Parathyroid adenoma (tissue), 2 donors: ENCODE measurements around the gene HLCS.

Experiments used
- H2AFZ ChIP-seq: fragments of 300-600 bp; sonication (generic); one replicate; pipeline ENCODE4 v1.7.0; 2017; ENCODE audit warnings: antibody characterized with exemption, mild to moderate bottlenecking
- H3K27ac ChIP-seq: fragments of 300-600 bp; sonication (generic); one replicate; pipeline ENCODE4 v1.7.0; 2017
- H3K27me3 ChIP-seq: fragments of 300-600 bp; sonication (generic); one replicate; pipeline ENCODE4 v1.7.0; 2017; ENCODE audit warnings: low read length; ENCODE audit not compliant: control insufficient read depth, insufficient read depth
- H3K36me3 ChIP-seq: fragments of 300-600 bp; sonication (generic); one replicate; pipeline ENCODE4 v1.7.0; 2017; ENCODE audit warnings: low read length; ENCODE audit not compliant: control insufficient read depth, insufficient read depth
- H3K4me1 ChIP-seq: fragments of 300-600 bp; sonication (generic); one replicate; pipeline ENCODE4 v1.7.0; 2017; ENCODE audit warnings: control low read depth
- H3K4me2 ChIP-seq: fragments of 300-600 bp; sonication (generic); one replicate; pipeline ENCODE4 v1.7.0; 2017; ENCODE audit warnings: low read length
- H3K4me3 ChIP-seq: fragments of 300-600 bp; sonication (generic); one replicate; pipeline ENCODE4 v1.7.0; 2017; ENCODE audit warnings: low read depth, low read length
- H3K79me2 ChIP-seq: fragments of 300-600 bp; sonication (generic); one replicate; pipeline ENCODE4 v1.7.0; 2017; ENCODE audit warnings: control low read depth
- H3K9ac ChIP-seq: fragments of 300-600 bp; sonication (generic); one replicate; pipeline ENCODE4 v1.7.0; 2017; ENCODE audit warnings: mild to moderate bottlenecking
- H3K9me3 ChIP-seq: fragments of 300-600 bp; sonication (generic); one replicate; pipeline ENCODE4 v1.7.0; 2017; ENCODE audit warnings: low read length; ENCODE audit not compliant: control insufficient read depth
- CTCF ChIP-seq: fragments of 300-600 bp; sonication (generic); IDR thresholded peaks from one replicate; pipeline ENCODE4 v1.7.0; 2017; ENCODE audit warnings: antibody characterized with exemption, mild to moderate bottlenecking
- donor health status: primary hyperparathyroidism.

HLCS gene

GRCh38 chr21:36929622-36930021 is 36.8 kb downstream of the HLCS start:
- no peak for TF ChIP-seq CTCF
- no peaks in the 10 kb centered on the region for H3K4me1 ChIP-seq
- no peaks in the 10 kb centered on the region for H3K36me3 ChIP-seq
- H3K4me3 ChIP-seq = no peak overlapping the region
- H3K79me2 ChIP-seq = no peaks in the 10 kb centered on the region
- no peaks in the 10 kb centered on the region for H3K27me3 ChIP-seq
- no peak overlapping the region for H3K9ac ChIP-seq
- no peak overlapping the region for H3K4me2 ChIP-seq
- H3K27ac ChIP-seq = no peak overlapping the region
- H2AFZ ChIP-seq = no peak overlapping the region
- H3K9me3 ChIP-seq = no peaks in the 10 kb centered on the region

GRCh38 chr21:36928960-36929359 is 37.5 kb downstream of the HLCS start:
- Histone ChIP-seq H3K9ac (no peak overlapping the region), H3K27me3 (no peaks in the 10 kb centered on the region), H2AFZ (no peak overlapping the region), H3K4me2 (no peak overlapping the region), H3K36me3 (no peaks in the 10 kb centered on the region), H3K27ac (no peak overlapping the region), H3K79me2 (no peaks in the 10 kb centered on the region), H3K9me3 (no peaks in the 10 kb centered on the region), H3K4me3 (no peak overlapping the region), H3K4me1 (no peaks in the 10 kb centered on the region)
- no peak for TF ChIP-seq CTCF

- Histone ChIP-seq H3K36me3 (no peaks in the 10 kb centered on the region), H3K4me1 (no peaks in the 10 kb centered on the region), H3K9me3 (no peaks in the 10 kb centered on the region), H3K9ac (no peak overlapping the region), H3K27me3 (no peaks in the 10 kb centered on the region), H3K4me2 (no peak overlapping the region), H2AFZ (no peak overlapping the region), H3K4me3 (no peak overlapping the region), H3K27ac (no peak overlapping the region), H3K79me2 (no peaks in the 10 kb centered on the region)
- peak; percentile 58 for TF ChIP-seq CTCF
These were observed 38.8 kb downstream of the HLCS start for GRCh38 chr21:36927719-36928117.

GRCh38 chr21:36926989-36927718 is 39.3 kb downstream of the HLCS start:
- no peaks in the 10 kb centered on the region for H3K27me3 ChIP-seq
- H3K79me2 ChIP-seq = no peaks in the 10 kb centered on the region
- no peak overlapping the region for H3K9ac ChIP-seq
- H3K4me3 ChIP-seq = no peak overlapping the region
- no peaks in the 10 kb centered on the region for H3K9me3 ChIP-seq
- no peak overlapping the region for H3K4me2 ChIP-seq
- no peak overlapping the region for H3K27ac ChIP-seq
- H3K36me3 ChIP-seq = no peaks in the 10 kb centered on the region
- no peak overlapping the region for H2AFZ ChIP-seq
- no peak for TF ChIP-seq CTCF
- no peaks in the 10 kb centered on the region for H3K4me1 ChIP-seq

GRCh38 chr21:36923270-36923669 is 43.2 kb downstream of the HLCS start:
- no peaks in the 10 kb centered on the region for H3K27me3 ChIP-seq
- no peak overlapping the region for H3K4me2 ChIP-seq
- H3K4me3 ChIP-seq = no peak overlapping the region
- H3K27ac ChIP-seq = no peak overlapping the region
- H3K79me2 ChIP-seq = no peaks in the 10 kb centered on the region
- no peaks in the 10 kb centered on the region for H3K36me3 ChIP-seq
- no peak overlapping the region for H3K9ac ChIP-seq
- H2AFZ ChIP-seq = no peak overlapping the region
- TF ChIP-seq CTCF = no peak
- H3K4me1 ChIP-seq = no peaks in the 10 kb centered on the region
- no peaks in the 10 kb centered on the region for H3K9me3 ChIP-seq
